H1 (cell line): ENCODE results near the gene KRTAP10-12. TPM values are rescaled to one million over a fixed set of nuclear protein-coding genes. Genes with fewer than 3 reads are reported as not detected.

Experiments
- CHD7 ChIP-seq: fragments of 300-600 bp; sonication (generic); IDR thresholded peaks from 2 replicates; pipeline ENCODE4 v1.7.1; 2012; ENCODE audit warnings: low read length, moderate library complexity, mild to moderate bottlenecking, inconsistent platforms; ENCODE audit not compliant: insufficient replicate concordance
- KDM1A ChIP-seq: fragments of 200-600, 300-600 bp; sonication (generic); IDR thresholded peaks from 2 replicates; pipeline ENCODE4 v1.7.1; 2016; ENCODE audit warnings: mild to moderate bottlenecking, low read length, borderline replicate concordance
- polyA plus RNA-seq, 7 experiments: library from polyadenylated mRNA; depleted of rRNA in 3 of 7; stranded (reverse) in 5 of 7; unstranded in 2 of 7; fragments of >200 nt in 5 of 7; fragments of 200-250 nt in 2 of 7; gene quantifications; 1 replicate in 5 of 7; 2 replicates in 1 of 7; 4 replicates in 1 of 7; pipeline versions ENCODE4 v1.2.1 to v1.2.3, GENCODE V29; 2011 to 2013; ENCODE audit warnings: missing spikeins in 2 of 7, mixed read lengths in 2 of 7
- total RNA-seq: library from RNA; stranded (reverse); fragmentation: NEBNext Ultra II Directional; extraction: Animal tissue kit (Norgen Biotek cat#: 25700); gene quantifications from 2 replicates; pipeline ENCODE4 v1.2.1, GENCODE V29; 2021

KRTAP10-12 gene
- total and polyA plus RNA-seq, 2 of the 8 experiments (the other 6 are each of a cell fraction or from before 2014, with no cell fraction given) = not detected

DNA sequence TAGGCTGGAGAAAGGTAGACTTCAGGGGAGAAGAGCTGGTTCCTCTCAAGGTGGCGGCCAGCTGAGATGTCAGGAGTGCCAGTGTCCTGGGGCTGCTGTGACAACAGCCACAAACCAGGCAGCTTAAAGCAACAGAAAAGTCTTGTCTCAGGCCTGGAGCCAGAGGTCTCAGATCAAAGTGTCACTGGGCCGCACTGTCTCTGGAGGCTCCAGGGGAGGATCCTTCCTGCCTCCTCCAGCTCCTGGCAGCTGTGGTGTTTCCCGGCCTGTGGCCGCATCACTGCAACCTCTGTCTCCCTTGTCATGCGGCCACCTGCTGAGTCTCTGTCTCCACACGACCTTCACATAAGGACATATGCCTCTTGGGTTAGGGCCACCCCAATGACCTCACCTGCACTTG is 38.8 kb downstream of the KRTAP10-12 start (continued):
- TF ChIP-seq CHD7 (no peak), KDM1A (no peak)
